ENCODE data around the gene CYFIP1.

- TF ChIP-seq, protein P1, sequence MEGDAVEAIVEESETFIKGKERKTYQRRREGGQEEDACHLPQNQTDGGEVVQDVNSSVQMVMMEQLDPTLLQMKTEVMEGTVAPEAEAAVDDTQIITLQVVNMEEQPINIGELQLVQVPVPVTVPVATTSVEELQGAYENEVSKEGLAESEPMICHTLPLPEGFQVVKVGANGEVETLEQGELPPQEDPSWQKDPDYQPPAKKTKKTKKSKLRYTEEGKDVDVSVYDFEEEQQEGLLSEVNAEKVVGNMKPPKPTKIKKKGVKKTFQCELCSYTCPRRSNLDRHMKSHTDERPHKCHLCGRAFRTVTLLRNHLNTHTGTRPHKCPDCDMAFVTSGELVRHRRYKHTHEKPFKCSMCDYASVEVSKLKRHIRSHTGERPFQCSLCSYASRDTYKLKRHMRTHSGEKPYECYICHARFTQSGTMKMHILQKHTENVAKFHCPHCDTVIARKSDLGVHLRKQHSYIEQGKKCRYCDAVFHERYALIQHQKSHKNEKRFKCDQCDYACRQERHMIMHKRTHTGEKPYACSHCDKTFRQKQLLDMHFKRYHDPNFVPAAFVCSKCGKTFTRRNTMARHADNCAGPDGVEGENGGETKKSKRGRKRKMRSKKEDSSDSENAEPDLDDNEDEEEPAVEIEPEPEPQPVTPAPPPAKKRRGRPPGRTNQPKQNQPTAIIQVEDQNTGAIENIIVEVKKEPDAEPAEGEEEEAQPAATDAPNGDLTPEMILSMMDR (IDR thresholded peaks at IDR 0.05 in 8 of 11, conservative IDR thresholded peaks at IDR 0.05 in 3 of 11) = peak in 4 of 11 experiments; percentile 9 to 20 (median 14)
- no peak for TF ChIP-seq POLR2AphosphoS5 (IDR thresholded peaks at IDR 0.05)
These were observed 95.8 kb downstream of the CYFIP1 start for GRCh38 chr15:22884344-22884743.

Data from spleen (tissue), 7 donors.